ENCODE data around the gene IL31RA. TPM values are rescaled to one million over a fixed set of nuclear protein-coding genes. Genes with fewer than 3 reads are reported as not detected.

The IL31RA gene
- total and polyA plus RNA-seq, 2 of the 13 experiments (the other 11 are each of a cell fraction or from before 2014, with no cell fraction given): not detected

DNA sequence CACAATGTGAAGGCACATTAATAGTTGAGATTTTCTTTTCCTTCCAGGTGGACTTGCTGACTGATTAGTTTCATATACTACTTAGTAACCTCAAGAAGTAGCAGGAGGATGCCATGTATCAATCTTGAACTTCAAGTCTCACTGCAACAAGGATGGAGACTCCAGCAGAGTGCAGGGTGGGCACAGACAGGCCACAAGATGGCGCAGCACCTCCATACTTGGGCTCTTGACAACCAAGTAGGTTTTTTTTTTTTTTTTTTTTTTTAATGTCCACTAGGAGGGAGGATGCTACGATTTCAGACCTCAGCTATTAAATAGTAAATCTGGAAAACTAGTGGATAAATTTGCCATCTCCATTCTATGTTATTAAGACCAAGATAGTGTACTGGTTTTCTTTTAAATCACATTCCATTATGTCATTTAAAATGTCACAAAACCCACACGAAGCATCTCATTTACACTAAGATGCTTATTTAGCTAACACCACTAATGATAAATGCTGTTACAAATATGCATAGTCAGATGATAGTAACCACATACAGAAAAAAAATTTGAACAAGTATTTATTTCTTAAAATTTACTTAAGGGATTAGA, 85.0 kb downstream of the IL31RA start (continued):
- TF ChIP-seq, protein P1, sequence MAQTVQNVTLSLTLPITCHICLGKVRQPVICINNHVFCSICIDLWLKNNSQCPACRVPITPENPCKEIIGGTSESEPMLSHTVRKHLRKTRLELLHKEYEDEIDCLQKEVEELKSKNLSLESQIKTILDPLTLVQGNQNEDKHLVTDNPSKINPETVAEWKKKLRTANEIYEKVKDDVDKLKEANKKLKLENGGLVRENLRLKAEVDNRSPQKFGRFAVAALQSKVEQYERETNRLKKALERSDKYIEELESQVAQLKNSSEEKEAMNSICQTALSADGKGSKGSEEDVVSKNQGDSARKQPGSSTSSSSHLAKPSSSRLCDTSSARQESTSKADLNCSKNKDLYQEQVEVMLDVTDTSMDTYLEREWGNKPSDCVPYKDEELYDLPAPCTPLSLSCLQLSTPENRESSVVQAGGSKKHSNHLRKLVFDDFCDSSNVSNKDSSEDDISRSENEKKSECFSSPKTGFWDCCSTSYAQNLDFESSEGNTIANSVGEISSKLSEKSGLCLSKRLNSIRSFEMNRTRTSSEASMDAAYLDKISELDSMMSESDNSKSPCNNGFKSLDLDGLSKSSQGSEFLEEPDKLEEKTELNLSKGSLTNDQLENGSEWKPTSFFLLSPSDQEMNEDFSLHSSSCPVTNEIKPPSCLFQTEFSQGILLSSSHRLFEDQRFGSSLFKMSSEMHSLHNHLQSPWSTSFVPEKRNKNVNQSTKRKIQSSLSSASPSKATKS (CRISPR knock-in tag; IDR thresholded peaks at IDR 0.05): no peak
- TF ChIP-seq, protein P2, sequence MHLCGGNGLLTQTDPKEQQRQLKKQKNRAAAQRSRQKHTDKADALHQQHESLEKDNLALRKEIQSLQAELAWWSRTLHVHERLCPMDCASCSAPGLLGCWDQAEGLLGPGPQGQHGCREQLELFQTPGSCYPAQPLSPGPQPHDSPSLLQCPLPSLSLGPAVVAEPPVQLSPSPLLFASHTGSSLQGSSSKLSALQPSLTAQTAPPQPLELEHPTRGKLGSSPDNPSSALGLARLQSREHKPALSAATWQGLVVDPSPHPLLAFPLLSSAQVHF (CRISPR knock-in tag; IDR thresholded peaks at IDR 0.05): no peak
- TF ChIP-seq, protein P3, sequence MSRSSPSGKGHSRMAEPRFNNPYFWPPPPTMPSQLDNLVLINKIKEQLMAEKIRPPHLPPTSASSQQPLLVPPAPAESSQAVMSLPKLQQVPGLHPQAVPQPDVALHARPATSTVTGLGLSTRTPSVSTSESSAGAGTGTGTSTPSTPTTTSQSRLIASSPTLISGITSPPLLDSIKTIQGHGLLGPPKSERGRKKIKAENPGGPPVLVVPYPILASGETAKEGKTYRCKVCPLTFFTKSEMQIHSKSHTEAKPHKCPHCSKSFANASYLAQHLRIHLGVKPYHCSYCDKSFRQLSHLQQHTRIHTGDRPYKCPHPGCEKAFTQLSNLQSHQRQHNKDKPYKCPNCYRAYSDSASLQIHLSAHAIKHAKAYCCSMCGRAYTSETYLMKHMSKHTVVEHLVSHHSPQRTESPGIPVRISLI (CRISPR knock-in tag; IDR thresholded peaks at IDR 0.05; ENCODE audit: borderline replicate concordance): peak; percentile 99
- TF ChIP-seq SMAD3 (CRISPR knock-in tag; IDR thresholded peaks at IDR 0.05) (no peak), EED (CRISPR knock-in tag; IDR thresholded peaks at IDR 0.05) (no peak), AHR (CRISPR knock-in tag; IDR thresholded peaks at IDR 0.05) (no peak), ZBTB1 (CRISPR knock-in tag; IDR thresholded peaks at IDR 0.05; ENCODE audit: borderline replicate concordance) (no peak), SRSF4 (IDR thresholded peaks at IDR 0.05; ENCODE audit: low read depth, low read length, poor library complexity, severe bottlenecking) (no peak), ZKSCAN8 (CRISPR knock-in tag; IDR thresholded peaks at IDR 0.05; ENCODE audit: borderline replicate concordance) (no peak), GATAD2A (CRISPR knock-in tag; IDR thresholded peaks at IDR 0.05) (peak; percentile 24; the same call in 1 of the 2 replicates), IRF2 (CRISPR knock-in tag; IDR thresholded peaks at IDR 0.05) (peak; percentile 36; the same call in 1 of the 2 replicates), MIER3 (CRISPR knock-in tag; IDR thresholded peaks at IDR 0.05; ENCODE audit: borderline replicate concordance) (no peak), POLR2AphosphoS5 (IDR thresholded peaks at IDR 0.05; ENCODE audit: low read depth, low read length) (no peak), RAD21 (CRISPR knock-in tag; IDR thresholded peaks at IDR 0.05) (peak; percentile 65), ZNF207 (IDR thresholded peaks at IDR 0.05; ENCODE audit: borderline replicate concordance) (no peak), FOXJ3 (CRISPR knock-in tag; IDR thresholded peaks at IDR 0.05; ENCODE audit: borderline replicate concordance) (no peak), ZBTB7B (CRISPR knock-in tag; IDR thresholded peaks at IDR 0.05) (no peak), PITX1 (CRISPR knock-in tag; IDR thresholded peaks at IDR 0.05) (no peak), GABPB1 (CRISPR knock-in tag; IDR thresholded peaks at IDR 0.05) (no peak), ZNF619 (CRISPR knock-in tag; IDR thresholded peaks at IDR 0.05) (no peak), NR2F1 (CRISPR knock-in tag; IDR thresholded peaks at IDR 0.05) (no peak), HNRNPLL (IDR thresholded peaks at IDR 0.05; ENCODE audit: low read depth, low read length, poor library complexity, severe bottlenecking) (no peak), ZNF382 (CRISPR knock-in tag; IDR thresholded peaks at IDR 0.05; ENCODE audit: borderline replicate concordance) (no peak)
- TF ChIP-seq, protein P4, sequence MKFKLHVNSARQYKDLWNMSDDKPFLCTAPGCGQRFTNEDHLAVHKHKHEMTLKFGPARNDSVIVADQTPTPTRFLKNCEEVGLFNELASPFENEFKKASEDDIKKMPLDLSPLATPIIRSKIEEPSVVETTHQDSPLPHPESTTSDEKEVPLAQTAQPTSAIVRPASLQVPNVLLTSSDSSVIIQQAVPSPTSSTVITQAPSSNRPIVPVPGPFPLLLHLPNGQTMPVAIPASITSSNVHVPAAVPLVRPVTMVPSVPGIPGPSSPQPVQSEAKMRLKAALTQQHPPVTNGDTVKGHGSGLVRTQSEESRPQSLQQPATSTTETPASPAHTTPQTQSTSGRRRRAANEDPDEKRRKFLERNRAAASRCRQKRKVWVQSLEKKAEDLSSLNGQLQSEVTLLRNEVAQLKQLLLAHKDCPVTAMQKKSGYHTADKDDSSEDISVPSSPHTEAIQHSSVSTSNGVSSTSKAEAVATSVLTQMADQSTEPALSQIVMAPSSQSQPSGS (CRISPR knock-in tag; IDR thresholded peaks at IDR 0.05): no peak
- TF ChIP-seq, protein P5, sequence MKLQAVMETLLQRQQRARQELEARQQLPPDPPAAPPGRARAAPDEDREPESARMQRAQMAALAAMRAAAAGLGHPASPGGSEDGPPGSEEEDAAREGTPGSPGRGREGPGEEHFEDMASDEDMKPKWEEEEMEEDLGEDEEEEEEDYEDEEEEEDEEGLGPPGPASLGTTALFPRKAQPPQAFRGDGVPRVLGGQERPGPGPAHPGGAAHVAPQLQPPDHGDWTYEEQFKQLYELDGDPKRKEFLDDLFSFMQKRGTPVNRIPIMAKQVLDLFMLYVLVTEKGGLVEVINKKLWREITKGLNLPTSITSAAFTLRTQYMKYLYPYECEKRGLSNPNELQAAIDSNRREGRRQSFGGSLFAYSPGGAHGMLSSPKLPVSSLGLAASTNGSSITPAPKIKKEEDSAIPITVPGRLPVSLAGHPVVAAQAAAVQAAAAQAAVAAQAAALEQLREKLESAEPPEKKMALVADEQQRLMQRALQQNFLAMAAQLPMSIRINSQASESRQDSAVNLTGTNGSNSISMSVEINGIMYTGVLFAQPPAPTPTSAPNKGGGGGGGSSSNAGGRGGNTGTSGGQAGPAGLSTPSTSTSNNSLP (IDR thresholded peaks at IDR 0.05; ENCODE audit: low read depth, low read length): peak; percentile 68

Data from HepG2 (cell line).